GM18870 (cell line): Measurements from ENCODE around the gene AVL9.
"Not testable (repeated sequence)": the region's sequence is repeated elsewhere in the genome, so short reads cannot be mapped to it uniquely, and the experiment has no call there.

ENCODE experiments used
- ATAC-seq: cut with Tn5 transposase; IDR thresholded peaks from one replicate; pipeline ENCODE4 v1.9.1; 2021; ENCODE audit warnings: moderate library complexity; ENCODE audit not compliant: unreplicated experiment

Gene AVL9

GRCh38 chr7:32634798-32635393, 139.6 kb downstream of the AVL9 start:
- ATAC-seq: not testable (repeated sequence)

- not testable (repeated sequence) for ATAC-seq
Observed at GRCh38 chr7:32636725-32637462, 141.6 kb downstream of the AVL9 start.

- ATAC-seq: not testable (repeated sequence)
Observed at GRCh38 chr7:32637611-32638010, 142.3 kb downstream of the AVL9 start.
